ENCODE results near the gene SYCP2. TPM values are rescaled to one million over a fixed set of nuclear protein-coding genes. Genes with fewer than 3 reads are reported as not detected.

The SYCP2 gene
- total RNA-seq, 1 donor: 3.0 TPM

DNA sequence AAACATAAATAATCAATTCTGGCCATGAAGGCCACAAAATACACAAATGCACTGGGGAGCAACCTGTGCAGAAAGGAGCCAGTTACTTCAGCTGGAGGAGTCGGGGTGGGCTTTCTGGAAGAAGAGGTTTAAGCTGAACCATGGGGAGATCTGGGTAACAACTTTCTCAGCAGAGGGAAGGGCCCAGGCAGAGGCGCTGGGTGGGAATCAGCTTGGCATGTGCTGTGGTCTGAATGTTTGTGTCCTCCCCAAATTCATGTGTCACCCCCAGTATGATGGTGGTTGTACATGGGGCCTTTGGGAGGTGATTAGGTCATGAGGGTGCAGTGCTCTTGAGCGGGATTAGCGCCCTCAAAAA lies 107.9 kb downstream of the SYCP2 start:
- TF ChIP-seq CTCF (IDR thresholded peaks at IDR 0.05; ENCODE audit: insufficient read depth, low read depth, low read length): no peak
- no peak for DNase-seq (ENCODE audit: low read depth)
- no peak overlapping the region for H3K4me3 ChIP-seq (ENCODE audit: low read depth, low read length)

DNA sequence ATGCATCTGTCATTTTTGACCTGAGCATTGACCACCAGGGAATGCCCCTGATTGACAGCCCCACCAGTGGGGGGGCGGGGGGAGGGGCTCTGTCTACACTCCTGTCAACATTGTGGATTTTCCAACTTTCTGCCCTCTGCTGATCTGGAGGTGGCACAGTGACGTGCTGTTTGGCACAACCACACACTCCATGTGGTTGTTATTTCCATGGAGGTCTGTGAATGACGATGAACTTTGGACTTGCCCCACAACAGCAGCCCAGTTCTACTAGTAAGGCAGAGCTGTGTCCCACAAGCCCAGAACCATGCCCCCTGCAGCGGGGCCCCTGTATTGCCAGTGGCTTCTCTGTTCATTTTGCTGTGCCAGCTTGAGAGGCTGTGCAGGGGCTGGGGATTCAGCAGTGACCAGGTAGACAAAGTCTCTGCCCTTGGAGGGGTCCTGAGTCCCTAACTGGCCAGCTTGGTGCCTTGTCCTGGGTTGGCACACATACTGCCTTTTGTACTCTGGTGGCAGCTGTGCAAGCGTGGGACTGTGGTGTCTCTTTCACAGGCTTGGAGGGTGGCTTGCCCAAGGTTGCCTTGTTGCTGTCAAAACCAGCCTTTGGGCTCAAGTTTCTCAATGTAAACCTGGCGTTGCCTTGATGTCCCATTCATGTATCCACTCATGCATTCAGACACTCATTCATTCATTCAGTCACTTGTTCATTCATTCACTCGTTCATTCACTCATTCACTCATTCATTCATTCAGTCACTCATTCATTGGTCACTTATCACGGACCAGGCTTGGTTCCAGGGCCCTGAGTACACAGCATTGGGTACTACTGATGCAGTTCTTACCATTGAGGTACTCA lies 108.5 kb downstream of the SYCP2 start:
- TF ChIP-seq CTCF (IDR thresholded peaks at IDR 0.05; ENCODE audit: insufficient read depth, low read depth, low read length): no peak

GRCh38 chr20:59823491-59824259 lies 109.8 kb downstream of the SYCP2 start:
- DNase-seq (ENCODE audit: low read depth): no peak
- no peak overlapping the region for H3K4me3 ChIP-seq (ENCODE audit: low read depth, low read length)
- no peak for TF ChIP-seq CTCF (IDR thresholded peaks at IDR 0.05; ENCODE audit: insufficient read depth, low read depth, low read length)

More for the DNA sequence above, 108.5 kb downstream of the SYCP2 start:
- H3K4me3 ChIP-seq (ENCODE audit: low read depth, low read length): no peak overlapping the region
- DNase-seq (ENCODE audit: low read depth): no peak

GRCh38 chr20:59823030-59823423 lies 110.4 kb downstream of the SYCP2 start:
- TF ChIP-seq CTCF (IDR thresholded peaks at IDR 0.05; ENCODE audit: insufficient read depth, low read depth, low read length): no peak
- no peak overlapping the region for H3K4me3 ChIP-seq (ENCODE audit: low read depth, low read length)
- no peak for DNase-seq (ENCODE audit: low read depth)

GRCh38 chr20:59822291-59823029 lies 111.0 kb downstream of the SYCP2 start:
- no peak for DNase-seq (ENCODE audit: low read depth)

More at GRCh38 chr20:59822291-59823029, 111.0 kb downstream of the SYCP2 start:
- TF ChIP-seq CTCF (IDR thresholded peaks at IDR 0.05; ENCODE audit: insufficient read depth, low read depth, low read length): no peak
- H3K4me3 ChIP-seq (ENCODE audit: low read depth, low read length): no peak overlapping the region
